Adrenal gland (tissue), 12 donors: ENCODE data around the gene NPY5R. TPM values are rescaled to one million over a fixed set of nuclear protein-coding genes. Genes with fewer than 3 reads are reported as not detected.

Experiments
- DNase-seq, 7 donors: peaks; one replicate each; pipeline ENCODE4 v3.0.0-alpha.2; 2019 to 2020
- H3K27ac ChIP-seq, 5 donors: fragments of 200-600 bp; sonication (generic) in 4 of 5; 1 replicate in 3 of 5; 2 replicates in 2 of 5; pipeline versions ENCODE4 v1.5.1 to v1.8.0; 2016 to 2020; ENCODE audit warnings: mild to moderate bottlenecking in 1 of 5
- H3K27me3 ChIP-seq: fragments of 200-600 bp; 2 replicates; pipeline ENCODE4 v1.8.0; 2021
- H3K36me3 ChIP-seq, 2 donors: fragments of 200-600 bp; replicated peaks in 1 of 2; 1 replicate in 1 of 2; 2 replicates in 1 of 2; pipeline versions ENCODE4 v1.5.1 to v1.8.0; 2018 to 2022
- H3K4me1 ChIP-seq, 2 donors: fragments of 200-600 bp; replicated peaks in 1 of 2; 1 replicate in 1 of 2; 2 replicates in 1 of 2; pipeline versions ENCODE4 v1.5.1 to v1.8.0; 2018 to 2021
- H3K4me3 ChIP-seq, 4 donors: fragments of 200-600 bp; sonication (generic) in 3 of 4; one replicate each; pipeline ENCODE4 v1.5.1; 2016 to 2018
- H3K9me3 ChIP-seq, 3 donors: fragments of 200-600 bp; sonication (generic) in 1 of 3; replicated peaks in 1 of 3; 1 replicate in 2 of 3; 2 replicates in 1 of 3; pipeline versions ENCODE4 v1.5.1 to v1.8.0; 2016 to 2021
- CTCF ChIP-seq, 6 experiments: fragments of 450-650 bp in 4 of 6; fragments of 200-600 bp in 2 of 6; sonication (generic) in 1 of 6; IDR thresholded peaks; 1 replicate in 5 of 6; 2 replicates in 1 of 6; pipeline versions ENCODE4 v1.5.1 to v1.8.0; 2016 to 2021; ENCODE audit warnings: antibody characterized with exemption in 6 of 6, mild to moderate bottlenecking in 2 of 6, moderate library complexity in 1 of 6
- POLR2A ChIP-seq, 2 donors: fragments of 450-650 bp; IDR thresholded peaks; one replicate each; pipeline ENCODE4 v1.6.1; 2017; ENCODE audit warnings: antibody characterized with exemption in 2 of 2, mild to moderate bottlenecking in 2 of 2, moderate library complexity in 1 of 2
- WGBS, 4 donors: extraction: QIAGEN DNeasy Blood & Tissue Kit in 2 of 4; methylation state at CpG; one replicate each; pipeline versions ENCODE4 v1.1.5 to v1.1.7; 2013 to 2017; 5-methylcytosine and 5-hydroxymethylcytosine counted together
- intact Hi-C, 2 donors: fragments of 100-400 bp; cut with DNase I; formaldehyde crosslinking; loops; one replicate each; pipeline versions ENCODE4 v1.14.1 to v1.15.0; 2022 to 2023
- polyA plus RNA-seq, 3 donors: library from polyadenylated mRNA; stranded (reverse); fragments of 200-250 nt in 2 of 3; fragments of 350-450 nt in 1 of 3; fragmentation: Illumina TruSeq in 1 of 3; extraction: RNeasy Lipid Tissue Mini Kit (QIAGEN cat#74804) in 1 of 3; gene quantifications; one replicate each; pipeline ENCODE4 v1.2.3, GENCODE V29; 2013 to 2014
- total RNA-seq, 9 donors: library from RNA; depleted of rRNA in 4 of 9; stranded (reverse); fragments of >200 nt in 4 of 9; fragments of 120-200 nt in 1 of 9; fragmentation: NEBNext Ultra II Directional in 1 of 9; extraction: Animal tissue kit (Norgen Biotek cat#: 25700) in 1 of 9; gene quantifications; one replicate each; pipeline versions ENCODE4 v1.1.0 to v1.2.4, GENCODE V29; 2013 to 2023
- donor health status: healthy with polysubstance abuse.
- donor health status: Bipolar disorder and iron deficiency.
- donor health status: DM: yes; HTN: yes; CAD: no.
- donor health status: DM: no; HTN: no; CAD: no.
- donor health status: DM: no; HTN: no; CAD: no.
- donor health status: DM: yes; HTN: yes; CAD: no.

Gene NPY5R
- total and polyA plus RNA-seq, 12 donors = 1.4 to 8.1 (median 3.0) TPM

DNA sequence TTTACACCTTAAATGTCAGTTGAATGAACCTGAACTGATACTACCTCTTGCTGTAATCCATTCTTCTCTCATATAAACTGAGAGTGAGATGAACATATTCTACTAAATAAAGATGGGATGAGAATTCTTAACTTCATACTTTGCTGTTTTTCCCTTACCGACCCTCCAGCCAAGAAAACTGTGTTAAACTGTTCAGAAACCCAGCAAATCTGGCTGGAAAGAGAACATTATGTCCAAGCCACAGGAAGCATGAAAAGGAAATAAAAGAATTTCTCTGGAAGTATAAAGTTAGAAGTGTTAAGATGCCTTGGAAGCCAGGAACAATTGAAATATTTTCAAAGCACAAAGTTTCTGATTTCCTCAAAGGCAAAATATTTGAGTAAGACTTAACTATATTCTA lies 34.2 kb upstream of the NPY5R start:
- DNase-seq = no peak
- Histone ChIP-seq H3K27ac (peak overlapping the region in 1 of 5 donors; percentile 16), H3K9me3 (no peaks in the 10 kb centered on the region), H3K4me3 (no peak overlapping the region), H3K27me3 (no peaks in the 10 kb centered on the region), H3K4me1 (no peaks in the 10 kb centered on the region), H3K36me3 (no peaks in the 10 kb centered on the region)
- TF ChIP-seq CTCF (IDR thresholded peaks at IDR 0.05) (no peak), POLR2A (IDR thresholded peaks at IDR 0.05) (no peak)
- WGBS, 4 donors = 28 to 70% (median 49%) methylated on average over 1 of the region's 1 CpG
- intact Hi-C loops = no loop called here

DNA sequence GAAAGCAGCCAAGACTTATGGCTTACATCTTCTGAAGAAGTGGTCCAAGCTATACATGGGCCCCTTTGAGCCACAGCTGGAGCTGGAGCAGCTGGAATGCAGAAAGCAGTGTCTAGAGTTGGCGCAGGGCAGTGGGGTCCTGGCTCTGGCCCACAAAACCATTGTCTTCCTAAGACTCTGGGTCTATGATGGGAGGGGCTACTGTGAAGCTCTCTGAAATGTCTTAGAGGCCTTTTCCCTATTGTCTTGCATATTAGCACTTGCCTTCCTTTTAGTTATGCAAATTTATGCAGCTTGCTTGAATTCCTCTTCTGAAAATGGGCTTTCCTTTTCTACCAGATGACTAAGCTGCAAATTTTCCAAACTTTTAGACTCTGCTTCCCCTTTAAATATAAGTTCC lies 26.6 kb upstream of the NPY5R start:
- no peaks in the 10 kb centered on the region for H3K27me3 ChIP-seq
- WGBS, 4 donors = 0 to 95% (median 0%) methylated on average over 1 of the region's 1 CpG; no CpG with 5 or more reads in 1 of the 4 donors
- no peak overlapping the region for H3K27ac ChIP-seq
- H3K4me3 ChIP-seq = no peak overlapping the region
- no peaks in the 10 kb centered on the region for H3K4me1 ChIP-seq
- intact Hi-C loops = no loop called here
- H3K36me3 ChIP-seq = no peaks in the 10 kb centered on the region
- no peak for DNase-seq
- TF ChIP-seq POLR2A (IDR thresholded peaks at IDR 0.05) = no peak
- no peak for TF ChIP-seq CTCF (IDR thresholded peaks at IDR 0.05)
- peaks cover 0 to 13% (median 0%) of the 10 kb centered on the region in 3 donors for H3K9me3 ChIP-seq

- 37 to 50% (median 42%) methylated on average over 16 of the region's 16 CpGs for WGBS, 4 donors
- TF ChIP-seq POLR2A (IDR thresholded peaks at IDR 0.05) = no peak
- TF ChIP-seq CTCF (IDR thresholded peaks at IDR 0.05) = no peak
- Histone ChIP-seq H3K27ac (peak overlapping the region in 4 of 5 donors; percentile 33 to 83 (median 61)), H3K9me3 (no peaks in the 10 kb centered on the region), H3K27me3 (peaks cover 5% of the 10 kb centered on the region), H3K4me3 (peak overlapping the region in 2 of 4 donors; percentile 53 to 59), H3K36me3 (no peaks in the 10 kb centered on the region), H3K4me1 (peaks cover 0 to 6% of the 10 kb centered on the region in 2 donors)
- DNase-seq = peak in 2 of 7 donors; percentile 6 to 20
- intact Hi-C loops = loop anchor here in 1 of 2 donors (5.0 kb wide), 1 partner anchor 829 kb away; no protein-coding TSS in a partner anchor
Measured at GRCh38 chr4:163330916-163331628, 12.6 kb upstream of the NPY5R start.

DNA sequence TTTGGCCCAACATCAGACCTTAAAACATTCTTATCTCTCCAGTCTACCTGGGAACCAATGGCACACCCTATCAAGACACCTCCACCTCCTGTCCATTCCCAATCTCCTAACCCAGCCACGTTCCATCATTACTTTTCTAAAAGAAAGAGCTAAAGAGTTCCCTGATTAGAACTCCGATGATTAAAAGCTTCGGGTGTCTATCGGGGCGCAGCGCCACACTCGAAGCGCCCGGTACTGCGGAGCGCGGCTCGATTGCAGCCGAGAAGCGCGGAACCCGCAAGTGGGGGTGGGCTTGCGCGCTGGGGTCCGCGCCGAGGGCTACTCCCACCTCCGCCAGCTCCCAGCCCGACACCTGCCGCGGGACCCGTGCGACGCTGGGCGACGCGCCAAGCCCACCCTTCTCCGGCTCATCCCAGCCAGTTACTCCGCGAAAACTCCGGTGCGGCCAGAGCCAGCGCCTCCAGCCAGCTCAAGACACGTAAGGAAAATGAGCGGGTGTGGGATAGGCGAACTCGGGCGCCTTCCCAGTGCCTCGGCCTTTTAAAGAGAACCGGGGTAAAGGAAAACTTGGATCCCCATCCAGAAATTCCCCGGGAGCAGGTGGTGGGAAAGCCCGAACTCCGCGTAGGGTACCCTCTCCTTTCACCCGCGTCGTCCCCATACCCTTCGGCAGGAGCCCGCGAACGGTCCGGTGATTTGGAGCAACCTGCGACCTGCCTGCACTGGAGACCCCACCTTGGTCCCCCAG lies 11.9 kb upstream of the NPY5R start:
- WGBS, 4 donors = 1 to 2% (median 1%) methylated on average over 23 to 58 of the region's 58 CpGs
- Histone ChIP-seq H3K4me1 (peaks cover 0 to 6% of the 10 kb centered on the region in 2 donors), H3K9me3 (no peaks in the 10 kb centered on the region), H3K27ac (peak overlapping the region in 4 of 5 donors; percentile 33 to 83 (median 61)), H3K36me3 (no peaks in the 10 kb centered on the region), H3K4me3 (peak overlapping the region in 2 of 4 donors; percentile 53 to 59), H3K27me3 (peaks cover 5% of the 10 kb centered on the region)
- peak in 5 of 7 donors; percentile 17 to 38 (median 24) for DNase-seq
- TF ChIP-seq CTCF (IDR thresholded peaks at IDR 0.05) = no peak
- TF ChIP-seq POLR2A (IDR thresholded peaks at IDR 0.05) = no peak
- intact Hi-C loops = loop anchor here in 1 of 2 donors (5.0 kb wide), 1 partner anchor 830 kb away; no protein-coding TSS in a partner anchor
